GM23338 (cell line): ENCODE measurements around the gene NECTIN1. TPM values are rescaled to one million over a fixed set of nuclear protein-coding genes. Genes with fewer than 3 reads are reported as not detected.

Experiments used
- ATAC-seq: fragments of 200-7000 bp; cut with Tn5 transposase; 3 replicates; pipeline ENCODE4 v1.9.1; 2020
- DNase-seq: peaks from one replicate; pipeline ENCODE4 v3.0.0-alpha.2; 2015; ENCODE audit warnings: low spot score
- H2AFZ ChIP-seq: fragments of 200-600 bp; sonication (generic); 2 replicates; pipeline ENCODE4 v1.8.0; 2016; ENCODE audit warnings: antibody characterized with exemption, mild to moderate bottlenecking, moderate library complexity
- H3F3A ChIP-seq: fragments of 200-600 bp; sonication (generic); replicated peaks from 2 replicates; pipeline ENCODE4 v1.8.0; 2017; ENCODE audit warnings: antibody characterized with exemption, mixed run types, low read depth
- H3K27ac ChIP-seq: fragments of 200-600 bp; sonication (generic); 2 replicates; pipeline ENCODE4 v1.6.1; 2016; ENCODE audit warnings: low read depth
- H3K27me3 ChIP-seq: fragments of 200-600 bp; sonication (generic); 2 replicates; pipeline ENCODE4 v1.8.0; 2016; ENCODE audit warnings: mild to moderate bottlenecking, mixed run types, moderate library complexity; ENCODE audit not compliant: insufficient read depth
- H3K36me3 ChIP-seq: fragments of 200-600 bp; sonication (generic); 2 replicates; pipeline ENCODE4 v1.8.0; 2016; ENCODE audit warnings: mild to moderate bottlenecking; ENCODE audit not compliant: insufficient read depth
- H3K4me1 ChIP-seq: fragments of 200-600 bp; sonication (generic); 2 replicates; pipeline ENCODE4 v1.8.0; 2016; ENCODE audit warnings: mild to moderate bottlenecking, moderate library complexity; ENCODE audit not compliant: insufficient read depth
- H3K4me2 ChIP-seq: fragments of 200-600 bp; sonication (generic); 2 replicates; pipeline ENCODE4 v1.7.1; 2017; ENCODE audit warnings: mixed run types
- H3K4me3 ChIP-seq: fragments of 200-600 bp; sonication (generic); 2 replicates; pipeline ENCODE4 v1.6.1; 2016; ENCODE audit warnings: mixed run types
- H3K79me2 ChIP-seq: fragments of 200-600 bp; sonication (generic); replicated peaks from 2 replicates; pipeline ENCODE4 v1.8.0; 2017; ENCODE audit warnings: mild to moderate bottlenecking; ENCODE audit not compliant: insufficient read depth
- H3K9me2 ChIP-seq: fragments of 200-600 bp; sonication (generic); 2 replicates; pipeline ENCODE4 v1.8.0; 2017; ENCODE audit not compliant: insufficient read depth
- H4K20me1 ChIP-seq: fragments of 200-600 bp; sonication (generic); replicated peaks from 2 replicates; pipeline ENCODE4 v1.8.0; 2017; ENCODE audit warnings: mild to moderate bottlenecking; ENCODE audit not compliant: insufficient read depth
- H3K27ac Mint-ChIP-seq: 2 replicates; pipeline ENCODE4 v1.8.0; 2020; ENCODE audit warnings: inconsistent platforms, mild to moderate bottlenecking, moderate library complexity, mixed read lengths
- H3K27me3 Mint-ChIP-seq: 3 replicates; pipeline ENCODE4 v1.8.0; 2022; ENCODE audit warnings: low read depth, mild to moderate bottlenecking, moderate library complexity, mixed read lengths, inconsistent platforms; ENCODE audit not compliant: insufficient read depth, poor library complexity
- H3K36me3 Mint-ChIP-seq: 3 replicates; pipeline ENCODE4 v1.8.0; 2021; ENCODE audit warnings: low read depth, mild to moderate bottlenecking, inconsistent platforms, moderate library complexity, mixed read lengths
- H3K4me1 Mint-ChIP-seq: 3 replicates; pipeline ENCODE4 v1.8.0; 2020; ENCODE audit warnings: mild to moderate bottlenecking, inconsistent platforms, mixed read lengths
- H3K4me3 Mint-ChIP-seq: 3 replicates; pipeline ENCODE4 v1.8.0; 2021; ENCODE audit warnings: moderate library complexity, mild to moderate bottlenecking, inconsistent platforms, mixed read lengths
- H3K9me3 Mint-ChIP-seq: 3 replicates; pipeline ENCODE4 v1.8.0; 2020; ENCODE audit warnings: moderate library complexity, mild to moderate bottlenecking, inconsistent platforms, mixed read lengths
- CREB1 ChIP-seq: fragments of 250-450 bp; sonication (Bioruptor Pico); IDR thresholded peaks from 2 replicates; pipeline ENCODE4 v1.5.0; 2020; ENCODE audit warnings: low read depth, mild to moderate bottlenecking, moderate library complexity
- EZH2phosphoT487 ChIP-seq: fragments of 200-600 bp; sonication (generic); IDR thresholded peaks from one replicate; pipeline ENCODE4 v1.8.1; 2018; ENCODE audit warnings: antibody characterized with exemption; ENCODE audit not compliant: unreplicated experiment
- JUNB ChIP-seq: IDR thresholded peaks from one replicate; pipeline ENCODE4 v1.6.1; 2016; ENCODE audit warnings: antibody characterized with exemption; ENCODE audit not compliant: unreplicated experiment
- NANOG ChIP-seq: IDR thresholded peaks from 2 replicates; pipeline ENCODE4 v1.6.1; 2016; ENCODE audit warnings: antibody characterized with exemption, borderline replicate concordance
- STAT1 ChIP-seq: IDR thresholded peaks from one replicate; pipeline ENCODE4 v1.6.1; 2016; ENCODE audit warnings: antibody characterized with exemption; ENCODE audit not compliant: unreplicated experiment
- ZNF114 ChIP-seq: fragments of 250-450 bp; sonication (Bioruptor Pico); IDR thresholded peaks from 2 replicates; pipeline ENCODE4 v1.5.0; 2020; ENCODE audit warnings: mild to moderate bottlenecking, moderate library complexity
- polyA plus RNA-seq: library from polyadenylated mRNA; unstranded; fragments of >200 nt; fragmentation: Nextera tagmentation; extraction: Ambion mirVana; gene quantifications from 2 replicates; pipeline ENCODE4 v1.2.1, GENCODE V29; 2016
- total RNA-seq: library from RNA; depleted of rRNA; stranded (reverse); fragments of >200 nt; shearing (Covaris generic); gene quantifications from 2 replicates; pipeline ENCODE4 v1.2.3, GENCODE V29; 2014
- TF ChIP-seq, protein P1 (sequence below), 2 experiments: fragments of 200-600 bp in 1 of 2; sonication (generic) in 1 of 2; conservative IDR thresholded peaks; 2 replicates each; pipeline versions ENCODE4 v1.5.1 to v1.6.1; 2016 to 2017; ENCODE audit warnings: antibody characterized with exemption in 2 of 2, low read depth in 2 of 2, mild to moderate bottlenecking in 2 of 2, moderate library complexity in 1 of 2
- TF ChIP-seq, protein P2 (sequence below): IDR thresholded peaks from one replicate; pipeline ENCODE4 v1.6.1; 2018; ENCODE audit warnings: antibody characterized with exemption; ENCODE audit not compliant: unreplicated experiment
- TF ChIP-seq, protein P3 (sequence below): IDR thresholded peaks from 2 replicates; pipeline ENCODE4 v1.6.1; 2016; ENCODE audit warnings: antibody characterized with exemption

Gene NECTIN1
- total and polyA plus RNA-seq, 2 experiments from 2014 or later = 18.7 to 56.3 TPM

DNA sequence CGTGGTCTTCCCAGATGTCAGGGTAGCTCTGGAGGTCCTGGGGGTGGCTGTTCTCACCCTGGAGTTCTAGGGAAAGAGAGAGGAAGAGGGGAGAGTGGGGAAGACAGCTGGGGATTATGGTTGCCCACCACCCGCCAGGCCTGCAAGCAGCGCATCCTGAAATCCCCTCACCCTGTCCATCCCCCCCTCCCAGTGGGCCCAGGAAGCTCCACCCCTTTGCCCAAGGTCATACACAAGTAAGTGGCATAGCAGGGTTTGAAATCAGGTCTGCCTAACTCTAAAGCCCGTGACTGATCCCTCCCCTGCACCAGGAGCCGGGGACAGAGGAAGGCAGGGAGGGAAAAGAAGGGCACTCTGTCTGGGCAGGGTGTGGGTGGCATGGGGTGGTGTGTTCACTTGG, 105.3 kb downstream of the NECTIN1 start:
- Histone ChIP-seq H3K36me3 (no peaks in the 10 kb centered on the region), H3K4me3 (no peak overlapping the region), H4K20me1 (no peaks in the 10 kb centered on the region; the same call in 1 of the 2 replicates), H3K79me2 (no peaks in the 10 kb centered on the region), H3F3A (no peaks in the 10 kb centered on the region), H3K9me2 (no peaks in the 10 kb centered on the region), H3K27me3 (no peaks in the 10 kb centered on the region), H3K27ac (no peak overlapping the region), H3K4me2 (no peak overlapping the region), H3K4me1 (no peaks in the 10 kb centered on the region), H2AFZ (no peak overlapping the region)
- Mint-ChIP-seq H3K9me3 (no peaks in the 10 kb centered on the region), H3K36me3 (no peaks in the 10 kb centered on the region), H3K27me3 (peaks cover 9% of the 10 kb centered on the region), H3K4me3 (no peak overlapping the region), H3K27ac (no peak overlapping the region), H3K4me1 (peaks cover 27% of the 10 kb centered on the region)
- TF ChIP-seq, protein P1, sequence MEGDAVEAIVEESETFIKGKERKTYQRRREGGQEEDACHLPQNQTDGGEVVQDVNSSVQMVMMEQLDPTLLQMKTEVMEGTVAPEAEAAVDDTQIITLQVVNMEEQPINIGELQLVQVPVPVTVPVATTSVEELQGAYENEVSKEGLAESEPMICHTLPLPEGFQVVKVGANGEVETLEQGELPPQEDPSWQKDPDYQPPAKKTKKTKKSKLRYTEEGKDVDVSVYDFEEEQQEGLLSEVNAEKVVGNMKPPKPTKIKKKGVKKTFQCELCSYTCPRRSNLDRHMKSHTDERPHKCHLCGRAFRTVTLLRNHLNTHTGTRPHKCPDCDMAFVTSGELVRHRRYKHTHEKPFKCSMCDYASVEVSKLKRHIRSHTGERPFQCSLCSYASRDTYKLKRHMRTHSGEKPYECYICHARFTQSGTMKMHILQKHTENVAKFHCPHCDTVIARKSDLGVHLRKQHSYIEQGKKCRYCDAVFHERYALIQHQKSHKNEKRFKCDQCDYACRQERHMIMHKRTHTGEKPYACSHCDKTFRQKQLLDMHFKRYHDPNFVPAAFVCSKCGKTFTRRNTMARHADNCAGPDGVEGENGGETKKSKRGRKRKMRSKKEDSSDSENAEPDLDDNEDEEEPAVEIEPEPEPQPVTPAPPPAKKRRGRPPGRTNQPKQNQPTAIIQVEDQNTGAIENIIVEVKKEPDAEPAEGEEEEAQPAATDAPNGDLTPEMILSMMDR (conservative IDR thresholded peaks at IDR 0.05; ENCODE audit: low read depth in 2 of 2) = no peak
- TF ChIP-seq CREB1 (CRISPR knock-in tag) (no peak), EZH2phosphoT487 (no peak)
- ATAC-seq (peak; percentile 18), DNase-seq (no peak)

DNA sequence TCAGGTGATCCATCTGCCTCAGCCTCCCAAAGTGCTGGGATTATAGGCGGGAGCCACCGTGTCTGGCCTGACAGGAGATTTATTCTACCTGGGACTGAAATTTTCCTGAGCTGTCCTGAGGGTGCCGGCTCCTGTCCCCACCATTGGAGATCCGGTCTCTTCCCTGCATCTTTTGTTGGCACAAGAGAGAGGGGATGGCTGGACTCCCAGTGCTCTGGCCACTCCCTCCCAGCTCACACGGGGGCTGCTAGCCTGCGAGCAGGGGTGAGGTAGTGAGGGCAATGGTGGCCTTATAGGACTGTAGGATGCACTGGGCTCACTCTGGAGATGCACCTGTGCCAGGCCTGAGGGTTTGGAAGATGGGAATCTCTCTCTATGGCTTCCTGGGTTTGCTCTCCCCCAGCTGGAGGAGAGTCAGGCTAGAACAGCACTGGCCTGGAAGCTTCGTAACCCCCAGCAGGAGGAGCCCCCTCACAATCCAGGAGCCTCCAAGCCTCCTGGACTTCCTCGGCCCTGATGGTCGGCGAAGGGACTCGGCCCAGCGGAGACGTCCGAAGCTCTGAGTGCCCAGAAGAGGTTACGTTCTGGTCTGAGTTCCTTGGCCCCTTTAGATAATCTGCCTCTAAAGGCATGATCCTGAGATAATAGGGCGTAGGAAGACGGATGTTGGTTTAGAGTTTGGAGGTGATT, 106.4 kb downstream of the NECTIN1 start:
- H3K4me1 Mint-ChIP-seq = peaks cover 34% of the 10 kb centered on the region
- H3K9me2 ChIP-seq = no peaks in the 10 kb centered on the region
- no peak overlapping the region for H3K4me3 Mint-ChIP-seq
- no peaks in the 10 kb centered on the region for H3K27me3 ChIP-seq
- H3K27ac ChIP-seq = no peak overlapping the region
- H3K4me3 ChIP-seq = no peak overlapping the region
- peaks cover 8% of the 10 kb centered on the region; the same call in 1 of the 2 replicates for H3K4me1 ChIP-seq
- H3K9me3 Mint-ChIP-seq = no peaks in the 10 kb centered on the region
- no peaks in the 10 kb centered on the region for H3K36me3 ChIP-seq
- no peaks in the 10 kb centered on the region; the same call in 1 of the 2 replicates for H4K20me1 ChIP-seq
- TF ChIP-seq NANOG = no peak
- TF ChIP-seq, protein P1 (conservative IDR thresholded peaks at IDR 0.05; ENCODE audit: low read depth in 2 of 2) = peak in 1 of 2 experiments; percentile 47; a peak in 2 of 4 replicates
- no peaks in the 10 kb centered on the region for H3K36me3 Mint-ChIP-seq
- peaks cover 6% of the 10 kb centered on the region for H3K27me3 Mint-ChIP-seq
- H3F3A ChIP-seq = no peaks in the 10 kb centered on the region
- ATAC-seq = no peak
- DNase-seq = no peak
- H3K27ac Mint-ChIP-seq = no peak overlapping the region
- no peak overlapping the region for H3K4me2 ChIP-seq
- no peak overlapping the region for H2AFZ ChIP-seq
- no peaks in the 10 kb centered on the region for H3K79me2 ChIP-seq

DNA sequence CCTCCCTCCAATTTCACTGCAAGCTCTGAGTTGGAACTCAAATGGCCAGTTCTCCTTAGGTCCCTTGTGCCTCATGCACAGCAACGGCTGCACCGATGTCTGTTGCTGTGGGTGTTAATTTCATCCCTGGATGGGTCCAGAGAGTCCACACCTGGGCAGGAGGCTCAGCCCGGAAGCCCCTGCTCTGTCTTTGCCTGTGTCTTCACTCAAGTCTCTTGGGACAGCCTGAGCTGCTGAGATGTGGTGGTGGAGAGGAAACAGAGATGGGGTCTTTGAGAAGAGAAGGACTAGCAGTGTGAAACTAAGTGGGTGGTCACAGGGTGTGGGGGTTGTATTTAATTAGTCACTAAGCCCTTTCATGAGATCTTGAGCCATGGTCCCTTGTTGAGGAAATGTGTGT, 109.3 kb downstream of the NECTIN1 start:
- no peaks in the 10 kb centered on the region for H3F3A ChIP-seq
- no peak overlapping the region for H3K27ac ChIP-seq
- no peaks in the 10 kb centered on the region; the same call in 2 of the 3 replicates for H3K9me3 Mint-ChIP-seq
- no peak overlapping the region for H3K27ac Mint-ChIP-seq
- no peak overlapping the region for H3K4me3 Mint-ChIP-seq
- H3K79me2 ChIP-seq = no peaks in the 10 kb centered on the region
- no peak overlapping the region for H2AFZ ChIP-seq
- H3K36me3 ChIP-seq = no peaks in the 10 kb centered on the region
- DNase-seq (no peak), ATAC-seq (no peak)
- H3K4me3 ChIP-seq = no peak overlapping the region
- H3K27me3 Mint-ChIP-seq = peaks cover 10% of the 10 kb centered on the region
- H3K27me3 ChIP-seq = no peaks in the 10 kb centered on the region
- no peaks in the 10 kb centered on the region for H3K36me3 Mint-ChIP-seq
- peaks cover 31% of the 10 kb centered on the region for H3K4me1 Mint-ChIP-seq
- TF ChIP-seq NANOG = no peak
- TF ChIP-seq, protein P2, sequence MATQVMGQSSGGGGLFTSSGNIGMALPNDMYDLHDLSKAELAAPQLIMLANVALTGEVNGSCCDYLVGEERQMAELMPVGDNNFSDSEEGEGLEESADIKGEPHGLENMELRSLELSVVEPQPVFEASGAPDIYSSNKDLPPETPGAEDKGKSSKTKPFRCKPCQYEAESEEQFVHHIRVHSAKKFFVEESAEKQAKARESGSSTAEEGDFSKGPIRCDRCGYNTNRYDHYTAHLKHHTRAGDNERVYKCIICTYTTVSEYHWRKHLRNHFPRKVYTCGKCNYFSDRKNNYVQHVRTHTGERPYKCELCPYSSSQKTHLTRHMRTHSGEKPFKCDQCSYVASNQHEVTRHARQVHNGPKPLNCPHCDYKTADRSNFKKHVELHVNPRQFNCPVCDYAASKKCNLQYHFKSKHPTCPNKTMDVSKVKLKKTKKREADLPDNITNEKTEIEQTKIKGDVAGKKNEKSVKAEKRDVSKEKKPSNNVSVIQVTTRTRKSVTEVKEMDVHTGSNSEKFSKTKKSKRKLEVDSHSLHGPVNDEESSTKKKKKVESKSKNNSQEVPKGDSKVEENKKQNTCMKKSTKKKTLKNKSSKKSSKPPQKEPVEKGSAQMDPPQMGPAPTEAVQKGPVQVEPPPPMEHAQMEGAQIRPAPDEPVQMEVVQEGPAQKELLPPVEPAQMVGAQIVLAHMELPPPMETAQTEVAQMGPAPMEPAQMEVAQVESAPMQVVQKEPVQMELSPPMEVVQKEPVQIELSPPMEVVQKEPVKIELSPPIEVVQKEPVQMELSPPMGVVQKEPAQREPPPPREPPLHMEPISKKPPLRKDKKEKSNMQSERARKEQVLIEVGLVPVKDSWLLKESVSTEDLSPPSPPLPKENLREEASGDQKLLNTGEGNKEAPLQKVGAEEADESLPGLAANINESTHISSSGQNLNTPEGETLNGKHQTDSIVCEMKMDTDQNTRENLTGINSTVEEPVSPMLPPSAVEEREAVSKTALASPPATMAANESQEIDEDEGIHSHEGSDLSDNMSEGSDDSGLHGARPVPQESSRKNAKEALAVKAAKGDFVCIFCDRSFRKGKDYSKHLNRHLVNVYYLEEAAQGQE = no peak
- TF ChIP-seq JUNB = no peak
- TF ChIP-seq CREB1 (CRISPR knock-in tag) = no peak
- TF ChIP-seq ZNF114 (CRISPR knock-in tag) = no peak
- no peak for TF ChIP-seq STAT1
- TF ChIP-seq, protein P3, sequence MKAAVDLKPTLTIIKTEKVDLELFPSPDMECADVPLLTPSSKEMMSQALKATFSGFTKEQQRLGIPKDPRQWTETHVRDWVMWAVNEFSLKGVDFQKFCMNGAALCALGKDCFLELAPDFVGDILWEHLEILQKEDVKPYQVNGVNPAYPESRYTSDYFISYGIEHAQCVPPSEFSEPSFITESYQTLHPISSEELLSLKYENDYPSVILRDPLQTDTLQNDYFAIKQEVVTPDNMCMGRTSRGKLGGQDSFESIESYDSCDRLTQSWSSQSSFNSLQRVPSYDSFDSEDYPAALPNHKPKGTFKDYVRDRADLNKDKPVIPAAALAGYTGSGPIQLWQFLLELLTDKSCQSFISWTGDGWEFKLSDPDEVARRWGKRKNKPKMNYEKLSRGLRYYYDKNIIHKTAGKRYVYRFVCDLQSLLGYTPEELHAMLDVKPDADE = no peak
- no peak overlapping the region for H3K4me2 ChIP-seq
- no peaks in the 10 kb centered on the region for H3K9me2 ChIP-seq
- peaks cover 12% of the 10 kb centered on the region; the same call in 1 of the 2 replicates for H3K4me1 ChIP-seq
- H4K20me1 ChIP-seq = no peaks in the 10 kb centered on the region; the same call in 1 of the 2 replicates
